BJ (cell line): ENCODE data around the gene IMPDH1. TPM values are rescaled to one million over a fixed set of nuclear protein-coding genes. Genes with fewer than 3 reads are reported as not detected.

Source experiments
- CTCF ChIA-PET: fragments of 350-600 bp; formaldehyde crosslinking; extraction: SDS; loops from one replicate; lab custom pipeline; 2021; ENCODE audit warnings: antibody characterized with exemption, inconsistent platforms; lab: Yijun Ruan, JAX
- POLR2A ChIA-PET: fragments of 300-600 bp; sonication (Branson Sonifier 250); formaldehyde crosslinking; extraction: SDS; loops from one replicate; lab custom pipeline; 2021; ENCODE audit warnings: antibody characterized with exemption; lab: Charles Lee
- DNase-seq: peaks from one replicate; pipeline ENCODE4 v3.0.0-alpha.2; 2011; ENCODE audit warnings: low read depth
- H3K27me3 ChIP-seq: 2 replicates; pipeline ENCODE4 v1.6.0; 2011; ENCODE audit warnings: low read length; ENCODE audit not compliant: control insufficient read depth, insufficient read depth
- H3K36me3 ChIP-seq: 2 replicates; pipeline ENCODE4 v1.5.1; 2011; ENCODE audit warnings: low read length; ENCODE audit not compliant: control insufficient read depth, insufficient read depth
- H3K4me3 ChIP-seq: 2 replicates; pipeline ENCODE4 v1.5.1; 2011; ENCODE audit warnings: low read depth, mild to moderate bottlenecking, control low read depth, low read length
- CTCF ChIP-seq: IDR thresholded peaks from 2 replicates; pipeline ENCODE4 v1.5.1; 2011; ENCODE audit warnings: low read depth, mild to moderate bottlenecking, control low read depth, inconsistent platforms, low read length, moderate library complexity; ENCODE audit not compliant: insufficient read depth
- polyA plus RNA-seq: library from polyadenylated mRNA; depleted of rRNA; stranded (reverse); fragments of >200 nt; gene quantifications from 2 replicates; pipeline ENCODE4 v1.2.3, GENCODE V29; 2011

IMPDH1 gene
- polyA plus RNA-seq, 1 experiment: 84.5 TPM

GRCh38 chr7:128387216-128388144, 22.3 kb downstream of the IMPDH1 start:
- peaks cover 9% of the 10 kb centered on the region for H3K27me3 ChIP-seq
- DNase-seq: no peak
- no peak overlapping the region for H3K4me3 ChIP-seq
- POLR2A ChIA-PET: no interaction called here
- peak; percentile 87 for TF ChIP-seq CTCF
- CTCF ChIA-PET: interaction anchor here (0.6 to 16.7 kb wide), 25 partner anchors 9 to 823 kb away, joined by 3 to 422 read pairs (median 6); partner anchors contain the start of genes IMPDH1, PRRT4 and RBM28
- peaks cover 3% of the 10 kb centered on the region for H3K36me3 ChIP-seq

GRCh38 chr7:128385988-128386925, 23.5 kb downstream of the IMPDH1 start:
- CTCF ChIA-PET: interaction anchor here (0.6 to 16.7 kb wide), 13 partner anchors 8 to 800 kb away, joined by 4 to 422 read pairs (median 7); partner anchors contain the start of genes IMPDH1, PRRT4 and RBM28
- H3K36me3 ChIP-seq: no peaks in the 10 kb centered on the region; the same call in 1 of the 2 replicates
- POLR2A ChIA-PET: no interaction called here
- H3K4me3 ChIP-seq: no peak overlapping the region
- peaks cover 11% of the 10 kb centered on the region for H3K27me3 ChIP-seq
- TF ChIP-seq CTCF: no peak
- DNase-seq: no peak

DNA sequence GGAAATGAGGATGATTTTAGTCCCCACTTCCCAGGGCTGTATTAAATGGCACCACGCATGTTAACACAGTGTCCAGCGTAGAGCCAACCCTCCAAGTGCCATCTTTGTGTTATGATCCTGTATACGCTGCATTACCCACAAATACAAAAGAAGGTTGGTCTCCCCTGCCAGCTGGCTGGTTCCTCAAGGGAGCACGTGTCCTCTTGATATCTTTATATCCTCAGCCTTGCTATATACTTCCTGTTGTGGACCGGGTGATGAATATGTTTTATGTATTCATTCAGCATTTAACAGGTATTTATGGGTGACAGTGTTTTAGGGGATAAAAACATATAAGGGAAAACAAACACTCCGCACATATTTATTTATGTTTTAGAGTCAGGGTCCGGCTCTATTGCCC, 25.1 kb downstream of the IMPDH1 start:
- TF ChIP-seq CTCF: no peak
- CTCF ChIA-PET: interaction anchor here (16.7 kb wide), 1 partner anchor 37 kb away, joined by 422 read pairs; the partner anchor contains the start of gene RBM28
- H3K4me3 ChIP-seq: no peak overlapping the region
- POLR2A ChIA-PET: interaction anchor here (0.7 kb wide), 1 partner anchor 37 kb away, joined by 4 read pairs; no protein-coding TSS in a partner anchor
- no peak for DNase-seq
- no peaks in the 10 kb centered on the region for H3K36me3 ChIP-seq
- H3K27me3 ChIP-seq: peaks cover 11% of the 10 kb centered on the region

DNA sequence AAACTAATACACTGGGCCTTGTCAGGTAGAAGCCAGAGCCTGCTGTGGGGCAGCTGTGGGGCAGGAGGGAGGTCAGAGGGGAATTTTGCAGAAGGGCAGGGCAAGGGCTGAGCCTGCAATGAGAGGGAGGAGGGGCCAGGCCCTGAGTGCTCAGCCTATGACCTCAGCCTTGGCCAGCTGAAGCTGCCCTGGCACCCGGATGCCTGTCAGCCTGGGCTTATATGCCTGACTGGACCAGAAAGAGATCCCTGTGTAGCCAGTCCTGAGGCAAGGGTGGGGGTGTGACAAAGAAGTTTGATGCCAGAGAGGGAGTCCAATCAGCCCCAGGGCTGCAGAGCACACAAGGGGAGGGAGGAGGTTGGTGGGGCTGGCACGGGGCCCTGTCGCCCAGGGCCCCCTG, 26.0 kb downstream of the IMPDH1 start:
- no peak for TF ChIP-seq CTCF
- peaks cover 9% of the 10 kb centered on the region for H3K27me3 ChIP-seq
- H3K36me3 ChIP-seq: no peaks in the 10 kb centered on the region
- no peak for DNase-seq
- H3K4me3 ChIP-seq: no peak overlapping the region
- CTCF ChIA-PET: interaction anchor here (1.0 to 16.7 kb wide), 3 partner anchors 31 to 76 kb away, joined by 3 to 422 read pairs (median 3); partner anchors contain the start of gene RBM28
- POLR2A ChIA-PET: no interaction called here
